ENCODE results near the gene PSMD7. TPM values are rescaled to one million over a fixed set of nuclear protein-coding genes. Genes with fewer than 3 reads are reported as not detected.

PSMD7 gene
- total and polyA plus RNA-seq, 2 donors (not counting 1 experiment from before 2014, with no cell fraction given) = 34.1 to 60.8 TPM

- POLR2A ChIA-PET = no interaction called here
- H3K4me3 Mint-ChIP-seq = peak overlapping the region; percentile 95
These were observed 546 bp upstream of the PSMD7 start for GRCh38 chr16:74296104-74296431.

More at GRCh38 chr16:74296104-74296431, 546 bp upstream of the PSMD7 start:
- CTCF ChIA-PET = no interaction called here
- H2AFZ ChIP-seq (ENCODE audit: insufficient read depth, low read depth, low read length, poor library complexity, severe bottlenecking) = peak overlapping the region; percentile 87
- peak overlapping the region; percentile 72 for H3K9ac ChIP-seq (ENCODE audit: low read length)
- no peaks in the 10 kb centered on the region for H3K27me3 ChIP-seq (replicated peaks in 1 of 4; ENCODE audit: control extremely low read depth in 1 of 4, control insufficient read depth in 3 of 4, insufficient read depth in 4 of 4, low read length in 3 of 4)
- peak overlapping the region; percentile 87 to 96 for H3K27ac ChIP-seq (ENCODE audit: low read length in 2 of 2)
- TF ChIP-seq EZH2 (IDR thresholded peaks at IDR 0.05; ENCODE audit: borderline replicate concordance, insufficient read depth, low read depth, low read length, poor library complexity, severe bottlenecking) (no peak), CTCF (IDR thresholded peaks at IDR 0.05) (no peak)
- intact Hi-C loops (cut with micrococcal nuclease) = loop anchor here (5.0 to 10.0 kb wide), 3 partner anchors 691 to 1251 kb away; partner anchors contain the start of genes WDR59, ZFHX3 and ZFP1
- no peaks in the 10 kb centered on the region for H3K9me3 Mint-ChIP-seq (ENCODE audit: insufficient read depth)
- H3K27ac Mint-ChIP-seq = peak overlapping the region; percentile 96
- H3K4me2 ChIP-seq (replicated peaks; ENCODE audit: low read depth, low read length, poor library complexity, severe bottlenecking) = peak overlapping the region; percentile 90
- peaks cover 7% of the 10 kb centered on the region for H4K20me1 ChIP-seq (ENCODE audit: control insufficient read depth, insufficient read depth, low read length, poor library complexity, severe bottlenecking)
- ATAC-seq (ENCODE audit: low read depth) = no peak
- DNase-seq = no peak
- peaks cover 4 to 29% of the 10 kb centered on the region in 2 experiments for H3K36me3 ChIP-seq (replicated peaks in 1 of 2; ENCODE audit: control extremely low read depth in 1 of 2, control insufficient read depth in 1 of 2, extremely low read depth in 1 of 2, insufficient read depth in 2 of 2, low read length in 1 of 2)
- 0% methylated on average over 2 of the region's 9 CpGs for WGBS (ENCODE audit: insufficient coverage)
- no peaks in the 10 kb centered on the region for H3K9me3 ChIP-seq (ENCODE audit: control extremely low read depth in 1 of 3, control insufficient read depth in 2 of 3, insufficient read depth in 1 of 3, low read length in 2 of 3)
- H3K4me1 Mint-ChIP-seq = peaks cover 24% of the 10 kb centered on the region
- peak overlapping the region; percentile 74 to 94 (median 93) for H3K4me3 ChIP-seq (ENCODE audit: control extremely low read depth in 1 of 5, extremely low read depth in 1 of 5, insufficient read depth in 1 of 5, low read depth in 2 of 5, low read length in 4 of 5)
- no peaks in the 10 kb centered on the region for H3K27me3 Mint-ChIP-seq
- peaks cover 34% of the 10 kb centered on the region for H3K79me2 ChIP-seq (ENCODE audit: control insufficient read depth, insufficient read depth, low read length)
- peaks cover 22 to 26% of the 10 kb centered on the region in 2 donors for H3K4me1 ChIP-seq (ENCODE audit: control insufficient read depth in 2 of 2, insufficient read depth in 2 of 2, low read length in 2 of 2)

Measured in B cell (primary cell).